GM18499 (cell line): ENCODE data around the gene UQCR10.

Source experiments
- ATAC-seq: cut with Tn5 transposase; IDR thresholded peaks from one replicate; pipeline ENCODE4 v1.9.1; 2021; ENCODE audit warnings: moderate number of reproducible peaks; ENCODE audit not compliant: insufficient read depth, unreplicated experiment

The UQCR10 gene

GRCh38 chr22:29758068-29758622 is 9.0 kb upstream of the UQCR10 start:
- ATAC-seq: no peak

- ATAC-seq: no peak
Observed at GRCh38 chr22:29758959-29759358, 8.2 kb upstream of the UQCR10 start.

GRCh38 chr22:29762263-29762662 is 4.9 kb upstream of the UQCR10 start:
- no peak for ATAC-seq

GRCh38 chr22:29765905-29766631 is 1.1 kb upstream of the UQCR10 start:
- ATAC-seq: no peak

GRCh38 chr22:29766632-29767170 is 468 bp upstream of the UQCR10 start, which contains the start of gene ZMAT5:
Gene ZMAT5, minus strand, starts transcription at chr22:29767007. Its CDS starts 18,463 bp downstream, at chr22:29748544.
- no peak for ATAC-seq

- ATAC-seq: no peak
Observed at GRCh38 chr22:29768052-29768693, 1.0 kb downstream of the UQCR10 start.

GRCh38 chr22:29769723-29770321 is 2.7 kb downstream of the UQCR10 start:
- ATAC-seq: no peak

GRCh38 chr22:29772170-29772641 is 5.0 kb downstream of the UQCR10 start:
- ATAC-seq: no peak

- no peak for ATAC-seq
Observed at GRCh38 chr22:29773233-29773632, 6.1 kb downstream of the UQCR10 start.

GRCh38 chr22:29780220-29780619 is 13.1 kb downstream of the UQCR10 start:
- ATAC-seq: no peak

GRCh38 chr22:29780748-29781676 is 13.8 kb downstream of the UQCR10 start:
- ATAC-seq: no peak

GRCh38 chr22:29782061-29782845 is 15.1 kb downstream of the UQCR10 start:
- ATAC-seq: no peak

- ATAC-seq: no peak
Observed at GRCh38 chr22:29784451-29785361, 17.5 kb downstream of the UQCR10 start.

- no peak for ATAC-seq
Observed at GRCh38 chr22:29786031-29786430, 18.9 kb downstream of the UQCR10 start.

GRCh38 chr22:29787371-29787980 is 20.3 kb downstream of the UQCR10 start:
- no peak for ATAC-seq

- no peak for ATAC-seq
Observed at GRCh38 chr22:29788339-29789279, 21.4 kb downstream of the UQCR10 start.
